HepG2 (cell line): ENCODE results near the gene MTFP1. TPM values are rescaled to one million over a fixed set of nuclear protein-coding genes. Genes with fewer than 3 reads are reported as not detected.
A peak's percentile ranks its signal among the peaks of the same experiment; 100 is the strongest.

ENCODE experiments used
- ATM ChIP-seq: fragments of 450-650 bp; IDR thresholded peaks from 2 replicates; pipeline ENCODE4 v1.7.1; 2017; ENCODE audit warnings: mild to moderate bottlenecking, borderline replicate concordance
- ERF ChIP-seq: IDR thresholded peaks from 2 replicates; pipeline ENCODE4 v1.6.1; 2018; ENCODE audit warnings: missing biosample characterization, missing genetic modification reagents
- GTF3A ChIP-seq: sonication (generic); formaldehyde crosslinking; conservative IDR thresholded peaks from 2 replicates; pipeline ENCODE4 v1.4.0; 2020; ENCODE audit warnings: mild to moderate bottlenecking, missing genetic modification reagents
- POLR2AphosphoS5 ChIP-seq: IDR thresholded peaks from 2 replicates; pipeline ENCODE4 v1.6.1; 2012; ENCODE audit warnings: low read depth, low read length
- SNAPC2 ChIP-seq: sonication (generic); formaldehyde crosslinking; IDR thresholded peaks from 2 replicates; pipeline ENCODE4 v1.8.1; 2022; ENCODE audit warnings: mild to moderate bottlenecking, missing genetic modification reagents
- THAP11 ChIP-seq: IDR thresholded peaks from 2 replicates; pipeline ENCODE4 v1.6.1; 2016; ENCODE audit warnings: missing biosample characterization, missing genetic modification reagents
- XBP1 ChIP-seq: sonication (generic); formaldehyde crosslinking; IDR thresholded peaks from 2 replicates; pipeline ENCODE4 v1.5.0; 2020; ENCODE audit warnings: missing genetic modification reagents
- ZBTB1 ChIP-seq: sonication (generic); formaldehyde crosslinking; IDR thresholded peaks from 2 replicates; pipeline ENCODE4 v1.4.0; 2020; ENCODE audit warnings: missing genetic modification reagents, borderline replicate concordance
- ZBTB7B ChIP-seq: sonication (generic); formaldehyde crosslinking; IDR thresholded peaks from 2 replicates; pipeline ENCODE4 v1.4.0; 2020; ENCODE audit warnings: missing genetic modification reagents
- ZC3H4 ChIP-seq: sonication (generic); formaldehyde crosslinking; IDR thresholded peaks from 2 replicates; pipeline ENCODE4 v1.4.0; 2020; ENCODE audit warnings: missing genetic modification reagents, borderline replicate concordance
- ZFP41 ChIP-seq: sonication (generic); formaldehyde crosslinking; IDR thresholded peaks from 2 replicates; pipeline ENCODE4 v1.4.0; 2020; ENCODE audit warnings: mild to moderate bottlenecking, missing genetic modification reagents, borderline replicate concordance
- ZFX ChIP-seq: sonication (generic); formaldehyde crosslinking; IDR thresholded peaks from 2 replicates; pipeline ENCODE4 v1.4.0; 2020; ENCODE audit warnings: mild to moderate bottlenecking, low read depth, missing genetic modification reagents, moderate library complexity
- ZNF333 ChIP-seq: sonication (generic); formaldehyde crosslinking; IDR thresholded peaks from 2 replicates; pipeline ENCODE4 v1.4.0; 2020; ENCODE audit warnings: mild to moderate bottlenecking, missing genetic modification reagents, borderline replicate concordance
- ZNF775 ChIP-seq: sonication (generic); formaldehyde crosslinking; IDR thresholded peaks from 2 replicates; pipeline ENCODE4 v1.4.0; 2020; ENCODE audit warnings: missing genetic modification reagents, mild to moderate bottlenecking, moderate library complexity, borderline replicate concordance
- ZSCAN29 ChIP-seq: sonication (generic); formaldehyde crosslinking; conservative IDR thresholded peaks from 2 replicates; pipeline ENCODE4 v1.4.0; 2020; ENCODE audit warnings: mild to moderate bottlenecking, missing genetic modification reagents
- polyA plus RNA-seq, 8 experiments: library from polyadenylated mRNA; depleted of rRNA in 3 of 8; stranded (reverse) in 7 of 8; unstranded in 1 of 8; fragments of >200 nt; fragmentation: Illumina TruSeq in 4 of 8; extraction: Trizol in 4 of 8; gene quantifications; 2 replicates each; pipeline versions ENCODE4 v1.2.1 to v1.2.3, GENCODE V29; 2011 to 2016; ENCODE audit warnings: low read depth in 4 of 8, missing spikeins in 1 of 8, mixed read lengths in 1 of 8; ENCODE audit not compliant: insufficient read depth in 1 of 8
- total RNA-seq, 5 experiments: library from RNA; depleted of rRNA; stranded (reverse); fragments of >200 nt; fragmentation: Illumina TruSeq; extraction: Trizol; gene quantifications; 2 replicates each; pipeline ENCODE4 v1.2.3, GENCODE V29; 2016; ENCODE audit warnings: low read depth in 1 of 5
- TF ChIP-seq, protein P1 (sequence below): IDR thresholded peaks from 2 replicates; pipeline ENCODE4 v1.6.1; 2012; ENCODE audit warnings: inconsistent platforms
- TF ChIP-seq, protein P2 (sequence below): IDR thresholded peaks from 2 replicates; pipeline ENCODE4 v1.6.1; 2016; ENCODE audit warnings: missing compliant biosample characterization, missing genetic modification reagents, borderline replicate concordance
- TF ChIP-seq, protein P3 (sequence below): sonication (generic); formaldehyde crosslinking; IDR thresholded peaks from 2 replicates; pipeline ENCODE4 v1.5.1; 2020; ENCODE audit warnings: missing genetic modification reagents, mild to moderate bottlenecking, borderline replicate concordance
- TF ChIP-seq, protein P4 (sequence below): sonication (generic); formaldehyde crosslinking; IDR thresholded peaks from 2 replicates; pipeline ENCODE4 v1.4.0; 2020; ENCODE audit warnings: missing genetic modification reagents, borderline replicate concordance

Gene MTFP1
- total and polyA plus RNA-seq, 2 of the 13 experiments (the other 11 are each of a cell fraction or from before 2014, with no cell fraction given) = 29.5 to 45.6 TPM

DNA sequence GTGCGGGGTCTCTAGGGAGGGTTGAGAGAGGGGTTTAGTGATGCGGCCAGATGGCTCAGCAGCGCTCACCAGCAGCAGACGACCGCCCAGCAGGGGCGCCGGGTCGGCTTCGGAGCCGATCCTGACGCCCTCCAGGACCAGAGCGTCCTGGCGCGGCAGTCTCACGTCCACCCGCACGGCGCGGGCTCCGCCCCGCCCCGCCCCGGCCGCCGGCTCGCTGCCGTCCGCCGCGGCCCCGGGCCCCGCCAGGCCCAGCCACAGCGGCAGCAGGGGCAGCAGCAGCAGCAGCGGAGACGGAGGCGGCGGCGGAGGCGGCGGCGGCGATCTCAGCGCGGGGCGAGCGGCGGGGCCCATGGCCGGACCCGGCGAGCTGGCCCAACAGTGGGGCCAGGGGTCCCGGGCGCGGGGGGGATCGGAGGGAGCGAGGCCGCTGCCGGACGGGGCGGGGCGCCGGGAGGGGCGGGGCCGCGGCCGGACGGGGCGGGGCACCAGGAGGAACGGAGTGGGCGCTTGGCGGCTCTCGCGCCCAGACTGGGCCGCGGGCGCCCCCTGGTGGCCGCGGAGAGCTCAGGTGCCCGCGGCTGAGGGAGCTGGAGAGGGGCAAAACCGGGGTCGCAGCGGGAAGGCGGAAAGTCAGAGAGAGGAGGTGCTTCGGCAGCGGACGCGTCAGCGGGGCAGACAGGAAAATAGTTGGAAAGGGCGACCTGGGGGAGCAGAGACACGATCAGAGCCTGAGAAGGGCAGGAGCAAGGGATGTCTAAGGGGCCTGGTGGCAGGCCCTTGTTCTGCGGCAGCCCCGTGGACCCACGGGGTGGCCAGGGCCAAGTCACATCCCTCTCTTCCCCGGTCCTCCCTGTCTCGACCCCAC, 38.4 kb upstream of the MTFP1 start, which contains the start of gene RNF215 (continued):
- TF ChIP-seq ZNF775 (CRISPR knock-in tag) (no peak), ATM (no peak), ZBTB1 (CRISPR knock-in tag) (no peak), SNAPC2 (CRISPR knock-in tag) (no peak), GTF3A (CRISPR knock-in tag) (no peak), ZSCAN29 (CRISPR knock-in tag) (no peak), ZFP41 (no peak), ZFX (CRISPR knock-in tag) (peak; percentile 54), THAP11 (CRISPR knock-in tag) (peak; percentile 42), ZC3H4 (CRISPR knock-in tag) (no peak), XBP1 (CRISPR knock-in tag) (no peak), ZNF333 (CRISPR knock-in tag) (no peak), POLR2AphosphoS5 (no peak), ERF (CRISPR knock-in tag) (no peak; the same call in 1 of the 2 replicates), ZBTB7B (CRISPR knock-in tag) (peak; percentile 78)
- TF ChIP-seq, protein P1, sequence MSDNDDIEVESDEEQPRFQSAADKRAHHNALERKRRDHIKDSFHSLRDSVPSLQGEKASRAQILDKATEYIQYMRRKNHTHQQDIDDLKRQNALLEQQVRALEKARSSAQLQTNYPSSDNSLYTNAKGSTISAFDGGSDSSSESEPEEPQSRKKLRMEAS = no peak; the same call in 1 of the 2 replicates
- TF ChIP-seq, protein P2, sequence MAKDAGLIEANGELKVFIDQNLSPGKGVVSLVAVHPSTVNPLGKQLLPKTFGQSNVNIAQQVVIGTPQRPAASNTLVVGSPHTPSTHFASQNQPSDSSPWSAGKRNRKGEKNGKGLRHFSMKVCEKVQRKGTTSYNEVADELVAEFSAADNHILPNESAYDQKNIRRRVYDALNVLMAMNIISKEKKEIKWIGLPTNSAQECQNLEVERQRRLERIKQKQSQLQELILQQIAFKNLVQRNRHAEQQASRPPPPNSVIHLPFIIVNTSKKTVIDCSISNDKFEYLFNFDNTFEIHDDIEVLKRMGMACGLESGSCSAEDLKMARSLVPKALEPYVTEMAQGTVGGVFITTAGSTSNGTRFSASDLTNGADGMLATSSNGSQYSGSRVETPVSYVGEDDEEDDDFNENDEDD (CRISPR knock-in tag) = peak; percentile 31; the same call in 1 of the 2 replicates
- TF ChIP-seq, protein P3, sequence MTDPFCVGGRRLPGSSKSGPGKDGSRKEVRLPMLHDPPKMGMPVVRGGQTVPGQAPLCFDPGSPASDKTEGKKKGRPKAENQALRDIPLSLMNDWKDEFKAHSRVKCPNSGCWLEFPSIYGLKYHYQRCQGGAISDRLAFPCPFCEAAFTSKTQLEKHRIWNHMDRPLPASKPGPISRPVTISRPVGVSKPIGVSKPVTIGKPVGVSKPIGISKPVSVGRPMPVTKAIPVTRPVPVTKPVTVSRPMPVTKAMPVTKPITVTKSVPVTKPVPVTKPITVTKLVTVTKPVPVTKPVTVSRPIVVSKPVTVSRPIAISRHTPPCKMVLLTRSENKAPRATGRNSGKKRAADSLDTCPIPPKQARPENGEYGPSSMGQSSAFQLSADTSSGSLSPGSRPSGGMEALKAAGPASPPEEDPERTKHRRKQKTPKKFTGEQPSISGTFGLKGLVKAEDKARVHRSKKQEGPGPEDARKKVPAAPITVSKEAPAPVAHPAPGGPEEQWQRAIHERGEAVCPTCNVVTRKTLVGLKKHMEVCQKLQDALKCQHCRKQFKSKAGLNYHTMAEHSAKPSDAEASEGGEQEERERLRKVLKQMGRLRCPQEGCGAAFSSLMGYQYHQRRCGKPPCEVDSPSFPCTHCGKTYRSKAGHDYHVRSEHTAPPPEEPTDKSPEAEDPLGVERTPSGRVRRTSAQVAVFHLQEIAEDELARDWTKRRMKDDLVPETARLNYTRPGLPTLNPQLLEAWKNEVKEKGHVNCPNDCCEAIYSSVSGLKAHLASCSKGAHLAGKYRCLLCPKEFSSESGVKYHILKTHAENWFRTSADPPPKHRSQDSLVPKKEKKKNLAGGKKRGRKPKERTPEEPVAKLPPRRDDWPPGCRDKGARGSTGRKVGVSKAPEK (CRISPR knock-in tag) = no peak
- TF ChIP-seq, protein P4, sequence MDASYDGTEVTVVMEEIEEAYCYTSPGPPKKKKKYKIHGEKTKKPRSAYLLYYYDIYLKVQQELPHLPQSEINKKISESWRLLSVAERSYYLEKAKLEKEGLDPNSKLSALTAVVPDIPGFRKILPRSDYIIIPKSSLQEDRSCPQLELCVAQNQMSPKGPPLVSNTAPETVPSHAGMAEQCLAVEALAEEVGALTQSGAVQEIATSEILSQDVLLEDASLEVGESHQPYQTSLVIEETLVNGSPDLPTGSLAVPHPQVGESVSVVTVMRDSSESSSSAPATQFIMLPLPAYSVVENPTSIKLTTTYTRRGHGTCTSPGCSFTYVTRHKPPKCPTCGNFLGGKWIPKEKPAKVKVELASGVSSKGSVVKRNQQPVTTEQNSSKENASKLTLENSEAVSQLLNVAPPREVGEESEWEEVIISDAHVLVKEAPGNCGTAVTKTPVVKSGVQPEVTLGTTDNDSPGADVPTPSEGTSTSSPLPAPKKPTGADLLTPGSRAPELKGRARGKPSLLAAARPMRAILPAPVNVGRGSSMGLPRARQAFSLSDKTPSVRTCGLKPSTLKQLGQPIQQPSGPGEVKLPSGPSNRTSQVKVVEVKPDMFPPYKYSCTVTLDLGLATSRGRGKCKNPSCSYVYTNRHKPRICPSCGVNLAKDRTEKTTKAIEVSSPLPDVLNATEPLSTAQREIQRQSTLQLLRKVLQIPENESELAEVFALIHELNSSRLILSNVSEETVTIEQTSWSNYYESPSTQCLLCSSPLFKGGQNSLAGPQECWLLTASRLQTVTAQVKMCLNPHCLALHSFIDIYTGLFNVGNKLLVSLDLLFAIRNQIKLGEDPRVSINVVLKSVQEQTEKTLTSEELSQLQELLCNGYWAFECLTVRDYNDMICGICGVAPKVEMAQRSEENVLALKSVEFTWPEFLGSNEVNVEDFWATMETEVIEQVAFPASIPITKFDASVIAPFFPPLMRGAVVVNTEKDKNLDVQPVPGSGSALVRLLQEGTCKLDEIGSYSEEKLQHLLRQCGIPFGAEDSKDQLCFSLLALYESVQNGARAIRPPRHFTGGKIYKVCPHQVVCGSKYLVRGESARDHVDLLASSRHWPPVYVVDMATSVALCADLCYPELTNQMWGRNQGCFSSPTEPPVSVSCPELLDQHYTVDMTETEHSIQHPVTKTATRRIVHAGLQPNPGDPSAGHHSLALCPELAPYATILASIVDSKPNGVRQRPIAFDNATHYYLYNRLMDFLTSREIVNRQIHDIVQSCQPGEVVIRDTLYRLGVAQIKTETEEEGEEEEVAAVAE (CRISPR knock-in tag) = no peak
